GM12878 (cell line): ENCODE measurements around the gene NDUFB1.

Experiments used
- KAT2A ChIP-seq: conservative IDR thresholded peaks from 2 replicates; pipeline ENCODE4 v1.6.1; 2011; ENCODE audit warnings: low read depth, low read length; ENCODE audit not compliant: control insufficient read depth
- TF ChIP-seq, protein P1 (sequence below): IDR thresholded peaks from 2 replicates; pipeline ENCODE4 v1.6.1; 2011; ENCODE audit warnings: low read depth, mild to moderate bottlenecking, low read length, moderate library complexity, borderline replicate concordance; ENCODE audit errors: extremely low read depth
- TF ChIP-seq, protein P2 (sequence below), 3 experiments: IDR thresholded peaks in 2 of 3; conservative IDR thresholded peaks in 1 of 3; 2 replicates each; pipeline ENCODE4 v1.5.1; 2011; ENCODE audit warnings: low read depth in 3 of 3, low read length in 3 of 3, mild to moderate bottlenecking in 3 of 3, control low read depth in 2 of 3, moderate library complexity in 2 of 3, inconsistent platforms in 1 of 3, mixed read lengths in 1 of 3; ENCODE audit not compliant: control insufficient read depth in 2 of 3, insufficient read depth in 1 of 3; ENCODE audit errors: extremely low read depth in 1 of 3

- TF ChIP-seq KAT2A: no peak
- TF ChIP-seq, protein P1, sequence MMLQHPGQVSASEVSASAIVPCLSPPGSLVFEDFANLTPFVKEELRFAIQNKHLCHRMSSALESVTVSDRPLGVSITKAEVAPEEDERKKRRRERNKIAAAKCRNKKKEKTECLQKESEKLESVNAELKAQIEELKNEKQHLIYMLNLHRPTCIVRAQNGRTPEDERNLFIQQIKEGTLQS: no peak
- TF ChIP-seq, protein P2, sequence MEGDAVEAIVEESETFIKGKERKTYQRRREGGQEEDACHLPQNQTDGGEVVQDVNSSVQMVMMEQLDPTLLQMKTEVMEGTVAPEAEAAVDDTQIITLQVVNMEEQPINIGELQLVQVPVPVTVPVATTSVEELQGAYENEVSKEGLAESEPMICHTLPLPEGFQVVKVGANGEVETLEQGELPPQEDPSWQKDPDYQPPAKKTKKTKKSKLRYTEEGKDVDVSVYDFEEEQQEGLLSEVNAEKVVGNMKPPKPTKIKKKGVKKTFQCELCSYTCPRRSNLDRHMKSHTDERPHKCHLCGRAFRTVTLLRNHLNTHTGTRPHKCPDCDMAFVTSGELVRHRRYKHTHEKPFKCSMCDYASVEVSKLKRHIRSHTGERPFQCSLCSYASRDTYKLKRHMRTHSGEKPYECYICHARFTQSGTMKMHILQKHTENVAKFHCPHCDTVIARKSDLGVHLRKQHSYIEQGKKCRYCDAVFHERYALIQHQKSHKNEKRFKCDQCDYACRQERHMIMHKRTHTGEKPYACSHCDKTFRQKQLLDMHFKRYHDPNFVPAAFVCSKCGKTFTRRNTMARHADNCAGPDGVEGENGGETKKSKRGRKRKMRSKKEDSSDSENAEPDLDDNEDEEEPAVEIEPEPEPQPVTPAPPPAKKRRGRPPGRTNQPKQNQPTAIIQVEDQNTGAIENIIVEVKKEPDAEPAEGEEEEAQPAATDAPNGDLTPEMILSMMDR (IDR thresholded peaks at IDR 0.05 in 2 of 3, conservative IDR thresholded peaks at IDR 0.05 in 1 of 3; ENCODE audit: control insufficient read depth in 2 of 3, extremely low read depth in 1 of 3, insufficient read depth in 1 of 3, low read depth in 3 of 3, low read length in 3 of 3): no peak
These were observed at the start of gene NDUFB1, which contains the start of gene CPSF2 for GRCh38 chr14:92121670-92122350.
